ENCODE measurements around the gene KCTD2.

Gene KCTD2

DNA sequence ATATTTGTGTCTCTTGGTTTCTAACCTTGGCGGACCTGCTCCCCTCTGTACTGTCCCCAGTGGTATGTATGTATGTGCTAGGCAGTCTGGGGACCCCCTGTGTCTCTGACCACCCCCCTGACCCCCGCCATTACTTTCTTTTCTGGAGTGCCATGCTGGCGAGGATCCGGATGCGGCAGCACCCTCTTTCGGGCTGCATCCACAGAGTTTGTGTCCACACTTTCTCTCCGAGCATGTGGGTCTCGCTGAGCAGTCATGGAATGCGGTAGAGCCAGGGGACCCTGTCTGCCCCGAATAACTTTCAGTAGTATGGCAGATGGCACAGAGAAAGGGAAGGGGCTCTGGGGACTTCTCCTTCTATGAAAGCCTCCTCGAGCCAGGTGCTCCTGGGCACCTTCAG, 17.0 kb downstream of the KCTD2 start:
- TF ChIP-seq, protein P1, sequence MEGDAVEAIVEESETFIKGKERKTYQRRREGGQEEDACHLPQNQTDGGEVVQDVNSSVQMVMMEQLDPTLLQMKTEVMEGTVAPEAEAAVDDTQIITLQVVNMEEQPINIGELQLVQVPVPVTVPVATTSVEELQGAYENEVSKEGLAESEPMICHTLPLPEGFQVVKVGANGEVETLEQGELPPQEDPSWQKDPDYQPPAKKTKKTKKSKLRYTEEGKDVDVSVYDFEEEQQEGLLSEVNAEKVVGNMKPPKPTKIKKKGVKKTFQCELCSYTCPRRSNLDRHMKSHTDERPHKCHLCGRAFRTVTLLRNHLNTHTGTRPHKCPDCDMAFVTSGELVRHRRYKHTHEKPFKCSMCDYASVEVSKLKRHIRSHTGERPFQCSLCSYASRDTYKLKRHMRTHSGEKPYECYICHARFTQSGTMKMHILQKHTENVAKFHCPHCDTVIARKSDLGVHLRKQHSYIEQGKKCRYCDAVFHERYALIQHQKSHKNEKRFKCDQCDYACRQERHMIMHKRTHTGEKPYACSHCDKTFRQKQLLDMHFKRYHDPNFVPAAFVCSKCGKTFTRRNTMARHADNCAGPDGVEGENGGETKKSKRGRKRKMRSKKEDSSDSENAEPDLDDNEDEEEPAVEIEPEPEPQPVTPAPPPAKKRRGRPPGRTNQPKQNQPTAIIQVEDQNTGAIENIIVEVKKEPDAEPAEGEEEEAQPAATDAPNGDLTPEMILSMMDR (IDR thresholded peaks at IDR 0.05; ENCODE audit: low read depth, low read length) = no peak
- no peak for DNase-seq (ENCODE audit: low read depth, low spot score)
- in situ Hi-C loops (cut with HindIII; ENCODE audit: low sequenced_read_pairs) = no loop called here
- no peak overlapping the region for H3K4me3 ChIP-seq (ENCODE audit: low read depth, low read length)

DNA sequence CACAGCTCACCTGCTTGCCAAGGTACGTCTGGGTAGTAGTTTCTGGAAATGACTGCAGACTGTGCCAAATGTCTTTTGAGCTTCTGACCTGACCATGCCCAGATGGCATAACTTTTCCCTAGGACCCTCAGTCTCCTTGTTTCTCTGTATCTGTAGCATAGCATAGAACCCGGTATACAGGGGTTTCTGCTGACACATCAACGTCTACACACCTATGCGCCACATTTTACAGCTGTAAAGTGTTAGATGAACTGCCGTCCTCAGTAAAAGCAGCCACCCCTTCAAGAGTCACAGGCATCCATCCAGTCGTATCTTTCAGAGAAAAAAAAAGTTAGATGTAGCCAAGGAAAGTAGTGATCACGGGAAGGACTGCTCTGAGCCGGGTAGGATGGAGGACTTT, 17.4 kb downstream of the KCTD2 start:
- no peak for DNase-seq (ENCODE audit: low read depth, low spot score)
- TF ChIP-seq, protein P1 (IDR thresholded peaks at IDR 0.05; ENCODE audit: low read depth, low read length) = no peak
- H3K4me3 ChIP-seq (ENCODE audit: low read depth, low read length) = no peak overlapping the region
- in situ Hi-C loops (cut with HindIII; ENCODE audit: low sequenced_read_pairs) = no loop called here

DNA sequence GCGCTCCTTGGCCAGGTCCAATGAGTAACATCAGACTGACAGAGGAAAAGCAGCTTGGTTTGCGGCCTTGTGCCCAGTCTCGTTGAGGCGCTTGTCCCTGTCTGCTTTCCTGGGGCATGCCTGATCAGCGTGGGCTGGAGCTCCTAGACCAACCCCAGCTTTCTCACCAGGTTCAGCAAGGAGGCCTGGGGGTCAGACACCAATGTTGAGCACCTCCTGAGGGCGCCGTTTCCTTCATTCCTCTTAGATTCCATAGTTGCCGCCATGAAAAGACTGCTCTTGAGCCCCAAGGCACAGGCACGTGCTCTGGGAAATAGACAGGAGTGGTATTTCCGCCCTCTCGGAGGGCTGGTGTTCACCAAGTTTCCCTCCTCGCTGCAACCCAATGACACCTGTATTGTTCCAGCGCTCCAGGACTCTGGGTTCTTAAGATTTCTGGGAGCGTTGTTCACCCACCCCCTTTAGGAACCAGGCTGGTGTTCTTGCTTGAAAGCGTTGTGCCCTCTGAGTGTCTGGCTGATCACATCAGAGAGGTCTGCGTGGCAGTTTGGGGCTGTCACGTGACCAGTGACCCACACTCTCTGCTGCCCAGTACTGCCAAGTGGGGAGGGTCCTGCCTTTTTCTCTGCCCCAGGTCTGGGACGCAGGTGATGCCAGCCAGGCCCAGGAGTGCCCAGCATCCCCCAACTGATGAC, 18.0 kb downstream of the KCTD2 start:
- no peak overlapping the region for H3K4me3 ChIP-seq (ENCODE audit: low read depth, low read length)
- DNase-seq (ENCODE audit: low read depth, low spot score) = no peak
- in situ Hi-C loops (cut with HindIII; ENCODE audit: low sequenced_read_pairs) = no loop called here
- TF ChIP-seq, protein P1 (IDR thresholded peaks at IDR 0.05; ENCODE audit: low read depth, low read length) = no peak

DNA sequence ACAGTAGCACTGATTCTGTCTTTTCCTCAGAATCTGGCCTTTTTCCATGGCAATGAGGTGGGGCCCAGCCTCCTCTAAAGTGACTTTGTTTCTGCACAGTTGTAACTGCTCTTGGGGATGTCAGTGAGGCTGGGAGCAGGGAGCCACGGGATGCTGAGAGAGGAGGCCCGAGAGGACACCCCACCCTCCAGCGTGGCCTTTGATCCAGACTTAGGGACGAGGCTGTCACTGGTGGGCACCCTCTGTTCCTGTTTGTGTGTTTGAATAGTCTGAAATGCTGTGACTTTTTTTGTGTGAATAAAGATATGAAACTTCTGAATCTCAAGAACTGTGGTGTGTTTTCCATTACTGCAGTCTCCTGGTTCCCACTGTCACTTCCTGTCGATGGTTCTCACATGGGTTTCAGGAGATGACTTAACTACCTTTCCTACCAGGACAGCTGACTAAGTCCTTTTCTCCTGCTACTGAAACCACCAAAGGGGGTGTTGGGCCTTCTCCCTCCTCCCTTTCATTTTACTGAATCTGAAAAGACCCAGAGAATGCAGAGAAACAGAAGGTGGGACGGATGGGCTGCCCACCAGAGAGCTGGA, 18.6 kb downstream of the KCTD2 start:
- TF ChIP-seq, protein P1 (IDR thresholded peaks at IDR 0.05; ENCODE audit: low read depth, low read length) = no peak
- H3K4me3 ChIP-seq (ENCODE audit: low read depth, low read length) = no peak overlapping the region
- DNase-seq (ENCODE audit: low read depth, low spot score) = no peak
- in situ Hi-C loops (cut with HindIII; ENCODE audit: low sequenced_read_pairs) = no loop called here

DNA sequence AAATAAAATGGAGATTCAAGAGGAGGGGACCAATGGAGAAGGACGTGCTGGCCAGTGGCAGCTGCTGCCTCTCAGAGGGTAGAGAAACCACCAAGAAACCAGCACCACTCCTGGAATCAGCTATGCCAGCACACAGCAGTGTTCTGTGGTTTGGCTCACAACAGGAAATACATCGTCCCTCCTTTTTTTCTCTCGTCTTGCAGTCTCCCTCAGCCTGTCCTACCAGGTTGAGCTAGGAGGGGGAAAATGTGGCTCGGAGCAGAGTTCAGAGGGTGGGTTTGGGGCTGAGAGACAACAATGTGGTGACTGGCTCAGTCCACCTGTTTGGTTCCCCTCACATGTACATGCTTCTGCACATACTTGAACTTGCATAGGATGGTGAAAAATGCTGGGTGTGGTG, 20.8 kb downstream of the KCTD2 start:
- no peak for DNase-seq (ENCODE audit: low read depth, low spot score)
- H3K4me3 ChIP-seq (ENCODE audit: low read depth, low read length) = no peak overlapping the region
- TF ChIP-seq, protein P1 (IDR thresholded peaks at IDR 0.05; ENCODE audit: low read depth, low read length) = no peak
- in situ Hi-C loops (cut with HindIII; ENCODE audit: low sequenced_read_pairs) = no loop called here

DNA sequence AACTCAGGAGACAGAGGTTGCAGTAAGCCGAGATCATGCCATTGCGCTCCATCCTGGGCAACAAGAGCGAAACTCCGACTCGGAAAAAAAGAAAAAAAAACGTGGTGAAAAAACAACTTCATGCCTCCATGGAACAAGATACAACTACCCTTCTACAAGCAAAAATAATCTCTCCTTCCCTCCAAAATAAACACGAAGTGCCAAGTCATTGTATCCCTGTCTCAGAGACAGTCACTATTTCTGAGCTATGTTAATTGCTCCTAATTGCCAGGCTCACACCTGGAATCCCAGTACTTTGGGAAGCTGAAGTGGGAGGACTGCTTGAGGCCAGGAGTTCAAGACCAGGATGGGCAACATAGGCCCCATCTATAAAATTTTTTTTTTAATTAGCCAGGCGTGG, 21.7 kb downstream of the KCTD2 start:
- H3K4me3 ChIP-seq (ENCODE audit: low read depth, low read length) = no peak overlapping the region
- TF ChIP-seq, protein P1 (IDR thresholded peaks at IDR 0.05; ENCODE audit: low read depth, low read length) = no peak
- DNase-seq (ENCODE audit: low read depth, low spot score) = no peak
- in situ Hi-C loops (cut with HindIII; ENCODE audit: low sequenced_read_pairs) = no loop called here

Measured in astrocyte of the spinal cord (primary cell).